ENCODE data around the gene PLCB1. TPM values are rescaled to one million over a fixed set of nuclear protein-coding genes. Genes with fewer than 3 reads are reported as not detected.

Gene PLCB1
- total and polyA plus RNA-seq, 2 experiments from 2014 or later = 14.9 to 20.7 TPM

DNA sequence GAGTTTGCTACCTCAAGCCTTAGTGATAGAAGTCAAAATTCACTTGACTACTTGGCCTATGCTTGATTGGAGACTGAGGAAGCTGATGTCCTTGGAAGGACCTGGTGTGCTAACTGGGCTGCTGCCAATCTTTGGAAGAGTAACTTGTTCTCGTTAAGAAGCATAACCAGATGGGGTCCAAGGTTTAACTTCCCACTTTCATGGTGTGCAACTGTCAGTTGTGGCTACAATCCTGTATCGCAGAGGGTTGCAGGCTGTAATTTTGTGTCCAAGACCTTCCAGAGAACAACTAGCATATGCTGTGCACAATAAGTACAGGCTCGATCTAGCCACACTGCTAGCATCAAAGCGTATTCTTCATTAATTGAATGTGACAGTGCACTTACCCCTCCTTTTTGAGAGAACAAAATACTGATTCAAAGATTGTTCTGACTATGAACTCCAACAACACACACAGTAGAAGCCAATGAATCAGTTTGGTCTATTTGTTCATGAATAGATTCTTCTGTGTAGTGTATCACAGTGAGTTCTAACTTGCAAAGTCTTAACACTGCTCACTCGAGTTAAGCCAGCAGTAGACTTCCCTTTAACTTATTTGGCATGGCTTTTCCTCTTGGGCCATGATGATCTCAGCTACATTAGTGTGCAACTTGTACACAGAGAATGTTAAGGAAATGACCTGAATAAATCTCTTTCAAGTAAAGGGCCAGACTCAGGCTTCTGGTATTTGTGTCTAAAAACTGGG lies 15.8 kb upstream of the PLCB1 start:
- TF ChIP-seq, protein P1, sequence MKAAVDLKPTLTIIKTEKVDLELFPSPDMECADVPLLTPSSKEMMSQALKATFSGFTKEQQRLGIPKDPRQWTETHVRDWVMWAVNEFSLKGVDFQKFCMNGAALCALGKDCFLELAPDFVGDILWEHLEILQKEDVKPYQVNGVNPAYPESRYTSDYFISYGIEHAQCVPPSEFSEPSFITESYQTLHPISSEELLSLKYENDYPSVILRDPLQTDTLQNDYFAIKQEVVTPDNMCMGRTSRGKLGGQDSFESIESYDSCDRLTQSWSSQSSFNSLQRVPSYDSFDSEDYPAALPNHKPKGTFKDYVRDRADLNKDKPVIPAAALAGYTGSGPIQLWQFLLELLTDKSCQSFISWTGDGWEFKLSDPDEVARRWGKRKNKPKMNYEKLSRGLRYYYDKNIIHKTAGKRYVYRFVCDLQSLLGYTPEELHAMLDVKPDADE (IDR thresholded peaks at IDR 0.05) = no peak
- TF ChIP-seq REST (IDR thresholded peaks at IDR 0.05; ENCODE audit: unreplicated experiment) = no peak
- no peak for TF ChIP-seq EZH2phosphoT487 (IDR thresholded peaks at IDR 0.05; ENCODE audit: unreplicated experiment)
- no peak for TF ChIP-seq EZH2 (IDR thresholded peaks at IDR 0.05; ENCODE audit: low read depth, unreplicated experiment)
- no peak for TF ChIP-seq JUNB (IDR thresholded peaks at IDR 0.05; ENCODE audit: unreplicated experiment)
- TF ChIP-seq NANOG (IDR thresholded peaks at IDR 0.05; ENCODE audit: borderline replicate concordance) = no peak
- TF ChIP-seq ZNF331 (CRISPR knock-in tag; IDR thresholded peaks at IDR 0.05; ENCODE audit: low read depth) = no peak
- TF ChIP-seq, protein P2, sequence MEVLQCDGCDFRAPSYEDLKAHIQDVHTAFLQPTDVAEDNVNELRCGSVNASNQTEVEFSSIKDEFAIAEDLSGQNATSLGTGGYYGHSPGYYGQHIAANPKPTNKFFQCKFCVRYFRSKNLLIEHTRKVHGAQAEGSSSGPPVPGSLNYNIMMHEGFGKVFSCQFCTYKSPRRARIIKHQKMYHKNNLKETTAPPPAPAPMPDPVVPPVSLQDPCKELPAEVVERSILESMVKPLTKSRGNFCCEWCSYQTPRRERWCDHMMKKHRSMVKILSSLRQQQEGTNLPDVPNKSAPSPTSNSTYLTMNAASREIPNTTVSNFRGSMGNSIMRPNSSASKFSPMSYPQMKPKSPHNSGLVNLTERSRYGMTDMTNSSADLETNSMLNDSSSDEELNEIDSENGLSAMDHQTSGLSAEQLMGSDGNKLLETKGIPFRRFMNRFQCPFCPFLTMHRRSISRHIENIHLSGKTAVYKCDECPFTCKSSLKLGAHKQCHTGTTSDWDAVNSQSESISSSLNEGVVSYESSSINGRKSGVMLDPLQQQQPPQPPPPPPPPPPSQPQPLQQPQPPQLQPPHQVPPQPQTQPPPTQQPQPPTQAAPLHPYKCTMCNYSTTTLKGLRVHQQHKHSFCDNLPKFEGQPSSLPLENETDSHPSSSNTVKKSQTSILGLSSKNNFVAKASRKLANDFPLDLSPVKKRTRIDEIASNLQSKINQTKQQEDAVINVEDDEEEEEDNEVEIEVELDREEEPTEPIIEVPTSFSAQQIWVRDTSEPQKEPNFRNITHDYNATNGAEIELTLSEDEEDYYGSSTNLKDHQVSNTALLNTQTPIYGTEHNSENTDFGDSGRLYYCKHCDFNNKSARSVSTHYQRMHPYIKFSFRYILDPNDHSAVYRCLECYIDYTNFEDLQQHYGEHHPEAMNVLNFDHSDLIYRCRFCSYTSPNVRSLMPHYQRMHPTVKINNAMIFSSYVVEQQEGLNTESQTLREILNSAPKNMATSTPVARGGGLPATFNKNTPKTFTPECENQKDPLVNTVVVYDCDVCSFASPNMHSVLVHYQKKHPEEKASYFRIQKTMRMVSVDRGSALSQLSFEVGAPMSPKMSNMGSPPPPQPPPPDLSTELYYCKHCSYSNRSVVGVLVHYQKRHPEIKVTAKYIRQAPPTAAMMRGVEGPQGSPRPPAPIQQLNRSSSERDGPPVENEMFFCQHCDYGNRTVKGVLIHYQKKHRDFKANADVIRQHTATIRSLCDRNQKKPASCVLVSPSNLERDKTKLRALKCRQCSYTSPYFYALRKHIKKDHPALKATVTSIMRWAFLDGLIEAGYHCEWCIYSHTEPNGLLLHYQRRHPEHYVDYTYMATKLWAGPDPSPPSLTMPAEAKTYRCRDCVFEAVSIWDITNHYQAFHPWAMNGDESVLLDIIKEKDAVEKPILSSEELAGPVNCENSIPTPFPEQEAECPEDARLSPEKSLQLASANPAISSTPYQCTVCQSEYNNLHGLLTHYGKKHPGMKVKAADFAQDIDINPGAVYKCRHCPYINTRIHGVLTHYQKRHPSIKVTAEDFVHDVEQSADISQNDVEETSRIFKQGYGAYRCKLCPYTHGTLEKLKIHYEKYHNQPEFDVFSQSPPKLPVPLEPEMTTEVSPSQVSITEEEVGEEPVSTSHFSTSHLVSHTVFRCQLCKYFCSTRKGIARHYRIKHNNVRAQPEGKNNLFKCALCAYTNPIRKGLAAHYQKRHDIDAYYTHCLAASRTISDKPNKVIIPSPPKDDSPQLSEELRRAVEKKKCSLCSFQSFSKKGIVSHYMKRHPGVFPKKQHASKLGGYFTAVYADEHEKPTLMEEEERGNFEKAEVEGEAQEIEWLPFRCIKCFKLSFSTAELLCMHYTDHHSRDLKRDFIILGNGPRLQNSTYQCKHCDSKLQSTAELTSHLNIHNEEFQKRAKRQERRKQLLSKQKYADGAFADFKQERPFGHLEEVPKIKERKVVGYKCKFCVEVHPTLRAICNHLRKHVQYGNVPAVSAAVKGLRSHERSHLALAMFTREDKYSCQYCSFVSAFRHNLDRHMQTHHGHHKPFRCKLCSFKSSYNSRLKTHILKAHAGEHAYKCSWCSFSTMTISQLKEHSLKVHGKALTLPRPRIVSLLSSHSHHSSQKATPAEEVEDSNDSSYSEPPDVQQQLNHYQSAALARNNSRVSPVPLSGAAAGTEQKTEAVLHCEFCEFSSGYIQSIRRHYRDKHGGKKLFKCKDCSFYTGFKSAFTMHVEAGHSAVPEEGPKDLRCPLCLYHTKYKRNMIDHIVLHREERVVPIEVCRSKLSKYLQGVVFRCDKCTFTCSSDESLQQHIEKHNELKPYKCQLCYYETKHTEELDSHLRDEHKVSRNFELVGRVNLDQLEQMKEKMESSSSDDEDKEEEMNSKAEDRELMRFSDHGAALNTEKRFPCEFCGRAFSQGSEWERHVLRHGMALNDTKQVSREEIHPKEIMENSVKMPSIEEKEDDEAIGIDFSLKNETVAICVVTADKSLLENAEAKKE (CRISPR knock-in tag; IDR thresholded peaks at IDR 0.05) = no peak
- no peak for TF ChIP-seq POLR2AphosphoS5 (IDR thresholded peaks at IDR 0.05; ENCODE audit: low read depth)
- no peak for TF ChIP-seq ZNF114 (CRISPR knock-in tag; IDR thresholded peaks at IDR 0.05)
- Histone ChIP-seq H2AFZ (no peak overlapping the region), H3K4me3 (no peak overlapping the region), H3K36me3 (ENCODE audit: insufficient read depth) (no peaks in the 10 kb centered on the region), H3K27ac (ENCODE audit: low read depth) (no peak overlapping the region), H4K20me1 (replicated peaks; ENCODE audit: insufficient read depth) (no peaks in the 10 kb centered on the region), H3F3A (replicated peaks; ENCODE audit: low read depth) (no peaks in the 10 kb centered on the region), H3K4me2 (no peak overlapping the region), H3K4me1 (ENCODE audit: insufficient read depth) (no peaks in the 10 kb centered on the region), H3K27me3 (ENCODE audit: insufficient read depth) (no peaks in the 10 kb centered on the region), H3K9me2 (ENCODE audit: insufficient read depth) (peaks cover 6% of the 10 kb centered on the region; the same call in 1 of the 2 replicates), H3K79me2 (replicated peaks; ENCODE audit: insufficient read depth) (no peaks in the 10 kb centered on the region)
- Mint-ChIP-seq H3K9me3 (peaks cover 15% of the 10 kb centered on the region), H3K4me1 (peaks cover 3% of the 10 kb centered on the region; the same call in 1 of the 3 replicates), H3K36me3 (ENCODE audit: low read depth) (peaks cover 6% of the 10 kb centered on the region; the same call in 1 of the 3 replicates), H3K4me3 (no peak overlapping the region), H3K27ac (no peak overlapping the region), H3K27me3 (ENCODE audit: insufficient read depth, low read depth, poor library complexity) (peaks cover 3% of the 10 kb centered on the region)
- ATAC-seq (no peak), DNase-seq (ENCODE audit: low spot score) (no peak)
